Posterior vena cava (tissue), 2 donors: Measurements from ENCODE around the gene TRMT11. TPM values are rescaled to one million over a fixed set of nuclear protein-coding genes. Genes with fewer than 3 reads are reported as not detected.

Experiments
- DNase-seq: peaks from one replicate; pipeline ENCODE4 v3.0.0-alpha.2; 2020; ENCODE audit warnings: low spot score
- intact Hi-C, 2 donors: fragments of 100-400 bp; cut with DNase I; formaldehyde crosslinking; loops; one replicate each; pipeline versions ENCODE4 v1.14.1 to v1.14.2; 2022 to 2023
- total RNA-seq, 2 donors: library from RNA; stranded (reverse); fragmentation: NEBNext Ultra II Directional; extraction: Animal tissue kit (Norgen Biotek cat#: 25700); gene quantifications; one replicate each; pipeline ENCODE4 v1.2.1, GENCODE V29; 2021
- donor health status: DM: yes; HTN: yes; CAD: no.
- donor health status: DM: yes; HTN: yes; CAD: no.

Gene TRMT11
- total RNA-seq, 2 donors from 2014 or later, result 19.8 to 22.4 TPM

DNA sequence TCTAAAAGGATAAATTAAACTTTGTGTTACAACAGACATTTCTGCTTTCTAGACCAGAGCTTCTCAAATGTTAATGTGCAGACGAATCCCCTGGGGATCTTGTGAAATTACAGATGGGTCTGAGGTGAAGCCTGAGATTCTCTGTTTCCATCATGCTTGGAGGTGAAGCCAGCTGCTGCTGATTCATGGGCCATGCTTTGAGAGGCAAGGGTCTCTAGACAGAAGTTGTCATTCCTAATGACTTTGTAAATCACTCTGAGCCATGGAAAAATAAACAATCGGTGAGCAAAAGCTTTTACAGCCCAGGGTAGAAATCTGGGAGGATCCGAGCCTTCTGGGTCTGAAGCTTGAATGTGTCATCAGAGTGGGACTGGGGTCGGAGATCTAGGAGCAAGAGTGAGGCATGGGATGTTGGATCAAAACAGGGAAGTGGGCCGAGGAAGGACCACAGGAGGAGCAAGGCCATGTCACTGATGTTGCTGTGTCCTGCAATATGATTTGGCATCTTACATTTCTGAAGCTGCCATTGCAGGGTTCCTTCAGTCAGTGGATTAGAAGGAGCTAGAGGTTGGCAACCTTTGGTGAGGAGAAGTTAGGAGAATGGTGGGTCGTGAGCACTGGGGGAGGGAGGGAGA, 77.3 kb downstream of the TRMT11 start:
- intact Hi-C loops, result loop anchor here in 1 of 2 donors (10.0 kb wide), 1 partner anchor 51 kb away; no protein-coding TSS in a partner anchor
- DNase-seq, result no peak

DNA sequence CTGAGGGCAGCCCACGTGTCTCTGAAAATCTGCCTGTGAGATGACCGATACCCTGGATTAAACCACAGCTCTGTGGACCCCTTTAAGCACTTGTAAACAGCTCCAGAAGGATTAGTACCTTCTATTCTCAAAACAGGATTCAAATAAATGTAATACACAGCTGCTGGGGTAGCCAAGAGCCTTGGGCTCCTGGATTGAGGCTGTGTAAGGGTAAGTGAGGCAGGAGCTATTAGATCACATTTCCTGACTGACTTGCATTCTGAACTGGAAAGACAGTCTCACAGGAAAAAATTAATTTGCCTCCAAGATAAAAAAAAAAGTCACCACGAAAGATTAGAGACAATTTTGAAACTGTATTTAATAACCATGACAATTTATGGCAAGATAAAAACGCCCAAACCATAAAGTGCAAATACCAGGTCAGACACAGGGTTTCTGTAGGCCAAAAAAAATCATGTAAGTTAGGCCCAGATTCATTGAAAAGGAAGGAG, 78.0 kb downstream of the TRMT11 start:
- DNase-seq, result no peak
- intact Hi-C loops, result loop anchor here in 1 of 2 donors (10.0 kb wide), 1 partner anchor 50 kb away; no protein-coding TSS in a partner anchor

DNA sequence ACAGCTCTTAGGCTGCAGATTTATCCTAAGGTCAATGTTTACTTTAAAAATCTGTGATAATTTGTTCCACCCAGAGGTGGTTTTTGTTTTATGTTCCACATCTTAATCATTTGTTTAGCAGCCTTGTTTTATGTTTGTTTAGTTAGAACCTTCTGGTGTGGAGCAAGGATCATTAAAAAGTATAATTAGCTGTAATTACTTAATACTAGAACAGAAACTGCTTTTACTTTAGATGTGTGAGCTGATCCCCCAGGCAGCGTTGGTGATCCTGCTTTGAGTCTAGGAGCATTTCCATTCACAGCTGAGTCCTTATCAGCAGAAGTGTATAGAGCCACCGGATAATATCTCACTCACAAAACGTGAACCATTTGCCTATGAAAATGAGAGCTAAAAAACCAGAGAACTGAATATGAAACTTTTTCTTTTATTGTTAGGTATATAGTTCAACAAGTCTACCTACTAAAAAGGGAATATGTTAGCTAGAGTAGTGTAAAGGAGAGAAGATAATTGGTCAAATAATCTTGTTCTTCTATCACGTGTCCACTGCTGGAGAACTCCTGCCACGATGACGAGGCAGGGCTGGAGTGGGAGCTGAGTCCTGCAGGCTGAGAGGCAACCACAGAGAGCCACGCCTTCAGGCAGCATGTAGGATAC, 78.5 kb downstream of the TRMT11 start:
- DNase-seq, result no peak
- intact Hi-C loops, result loop anchor here in 1 of 2 donors (10.0 kb wide), 1 partner anchor 50 kb away; no protein-coding TSS in a partner anchor

DNA sequence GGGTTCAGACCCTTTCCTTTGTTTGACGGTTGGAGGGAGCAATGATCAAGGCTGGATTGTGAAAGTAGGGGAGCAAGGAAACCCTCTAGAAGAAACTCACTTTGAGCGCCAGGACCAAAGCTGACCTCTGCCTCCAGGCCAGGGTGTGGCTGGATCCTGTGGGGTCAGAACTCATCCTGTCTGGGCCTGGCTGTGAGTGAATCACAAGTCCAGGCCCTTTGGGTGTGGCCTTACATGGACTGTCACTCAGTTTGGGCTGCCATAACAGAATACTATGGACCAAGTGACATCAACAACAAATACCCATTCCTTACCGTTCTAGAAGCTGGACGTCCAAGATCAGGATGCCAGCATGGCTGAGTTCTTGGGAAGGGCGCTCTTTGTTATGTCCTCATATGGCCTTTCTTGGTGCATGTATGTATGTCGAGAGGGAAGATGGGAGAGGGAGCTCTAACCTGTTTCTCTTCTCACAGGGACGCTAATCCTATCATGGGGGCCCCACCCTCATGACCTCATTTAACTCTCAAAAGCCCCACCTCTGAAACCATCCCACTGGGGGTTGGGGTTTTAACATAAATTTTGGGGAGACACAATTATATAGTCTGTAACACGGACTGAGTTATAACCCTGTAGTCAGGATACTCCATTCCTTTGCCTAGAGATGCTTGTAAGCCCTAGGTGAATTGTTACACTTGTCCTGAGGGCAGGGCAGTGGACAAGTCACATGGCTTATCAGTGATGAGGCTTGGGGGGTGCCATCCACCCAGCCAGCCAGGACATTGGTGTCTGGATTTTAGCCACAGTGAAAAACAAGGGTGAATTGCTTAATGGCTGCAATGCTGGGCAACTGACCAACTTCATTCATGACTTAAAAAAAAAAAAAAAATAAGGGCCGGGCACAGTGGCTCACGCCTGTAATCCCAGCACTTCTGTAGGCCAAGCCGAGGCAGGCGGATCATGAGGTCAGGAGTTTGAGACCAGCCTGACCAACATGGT, 80.0 kb downstream of the TRMT11 start:
- no peak for DNase-seq
- intact Hi-C loops, result loop anchor here in 1 of 2 donors (10.0 kb wide), 1 partner anchor 48 kb away; no protein-coding TSS in a partner anchor

DNA sequence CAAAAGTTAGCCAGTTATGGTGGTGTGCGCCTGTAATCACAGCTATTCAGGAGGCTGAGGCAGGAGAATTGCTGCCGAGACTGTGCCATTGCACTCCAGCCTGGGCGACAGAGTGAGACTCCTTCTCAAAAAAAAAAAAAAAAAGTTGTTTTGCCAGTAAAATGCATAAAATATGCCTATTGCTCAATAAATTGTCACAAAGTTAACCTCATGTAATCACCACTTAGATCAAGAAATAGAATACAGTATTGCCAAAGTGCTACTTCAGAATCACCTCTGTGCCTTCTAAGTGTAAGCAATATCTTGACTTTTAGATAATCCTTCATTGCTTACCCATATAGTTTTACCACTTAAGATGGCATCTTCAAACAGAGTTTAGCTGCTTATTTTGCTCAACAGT, 80.7 kb downstream of the TRMT11 start:
- intact Hi-C loops, result loop anchor here in 1 of 2 donors (10.0 kb wide), 1 partner anchor 48 kb away; no protein-coding TSS in a partner anchor
- DNase-seq, result no peak

DNA sequence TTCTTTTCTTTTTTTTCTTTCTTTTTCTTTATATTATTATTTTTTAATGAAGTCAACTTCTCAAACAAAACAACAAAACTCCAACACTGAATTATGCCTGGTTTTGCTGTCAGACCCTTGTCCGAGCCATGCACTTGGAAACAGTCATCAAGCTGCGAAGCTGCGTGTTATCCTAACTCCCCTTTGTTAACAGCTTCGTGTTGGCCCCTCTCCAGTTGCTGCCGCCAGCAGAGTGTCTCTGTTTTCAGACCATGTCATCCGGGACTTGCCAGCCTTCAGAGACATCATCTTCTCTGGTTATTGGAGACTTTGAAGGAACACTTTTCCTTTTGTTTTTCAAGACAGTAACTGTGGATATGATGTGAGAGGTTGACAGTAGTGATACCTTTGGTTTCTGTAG, 83.1 kb downstream of the TRMT11 start:
- no peak for DNase-seq
- intact Hi-C loops, result loop anchor here in 1 of 2 donors (10.0 kb wide), 1 partner anchor 45 kb away; no protein-coding TSS in a partner anchor

DNA sequence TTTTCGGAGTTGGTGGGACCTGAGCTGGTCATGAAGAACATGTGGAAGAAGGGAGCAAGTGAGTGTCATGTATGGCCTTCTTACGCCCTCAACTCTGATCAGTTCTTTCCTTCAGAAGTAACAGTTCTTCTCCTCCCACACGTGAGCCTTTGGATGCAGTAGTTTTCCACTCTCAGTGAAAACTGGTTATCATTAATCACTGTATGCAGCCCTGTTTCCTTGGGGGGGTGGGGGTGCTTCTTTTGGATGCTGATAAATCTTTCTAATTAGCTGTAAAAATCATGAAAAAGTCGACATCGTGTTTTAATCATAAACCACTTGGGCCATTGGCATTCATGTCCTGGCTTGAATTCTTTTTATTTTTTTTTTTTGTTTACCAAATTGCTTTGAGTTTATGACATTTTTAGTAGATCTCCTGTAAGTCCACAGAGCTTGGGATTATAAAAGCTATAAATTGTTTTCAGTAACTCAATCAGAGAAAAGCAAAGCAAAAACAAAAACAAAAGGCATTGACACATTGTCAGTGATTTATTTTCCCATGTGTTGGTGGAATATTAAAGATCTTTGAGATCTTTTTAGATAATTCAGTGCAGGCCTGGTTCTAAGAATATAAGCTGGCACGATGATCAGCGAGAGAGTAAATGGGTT, 84.8 kb downstream of the TRMT11 start:
- intact Hi-C loops, result no loop called here

DNA sequence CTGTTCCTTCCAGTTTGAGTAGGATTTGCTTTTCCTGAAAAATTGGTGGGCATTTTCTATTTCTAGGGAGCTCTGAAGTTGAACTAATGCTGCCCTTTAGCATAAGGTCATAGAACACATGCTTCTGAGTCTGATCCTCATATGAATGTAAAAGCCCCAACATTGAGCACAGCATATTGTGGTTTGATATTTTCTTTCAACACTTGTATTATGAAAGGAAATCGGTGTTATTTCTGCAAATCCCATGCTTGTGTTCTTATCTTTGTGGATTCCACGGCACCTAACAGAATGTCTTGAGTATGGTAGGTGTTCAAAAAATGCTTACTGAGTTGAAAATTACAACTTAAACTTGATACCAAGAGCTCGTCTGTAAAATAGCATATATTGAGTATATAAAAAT, 85.8 kb downstream of the TRMT11 start:
- intact Hi-C loops, result no loop called here
- DNase-seq, result no peak

More for the DNA sequence above, 84.8 kb downstream of the TRMT11 start:
- DNase-seq, result no peak

DNA sequence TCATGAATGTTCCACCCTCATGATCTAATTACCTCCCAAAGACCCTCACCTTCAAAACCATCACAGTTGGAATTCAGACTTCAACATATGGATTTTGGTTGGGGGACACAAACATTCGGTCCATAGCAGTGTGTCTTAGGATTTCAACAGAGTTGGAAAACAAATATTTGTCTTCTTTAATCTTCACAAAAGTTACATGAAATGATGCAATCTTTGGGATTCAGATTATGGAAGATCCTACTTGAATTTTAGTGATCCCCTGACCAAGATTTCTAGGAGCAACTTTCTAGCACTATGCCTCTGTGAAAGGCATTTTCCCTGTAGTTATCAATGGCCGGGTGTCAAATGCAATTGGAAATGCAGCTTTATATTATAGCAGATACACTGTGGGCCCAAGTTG, 86.5 kb downstream of the TRMT11 start:
- intact Hi-C loops, result no loop called here
- DNase-seq, result no peak

DNA sequence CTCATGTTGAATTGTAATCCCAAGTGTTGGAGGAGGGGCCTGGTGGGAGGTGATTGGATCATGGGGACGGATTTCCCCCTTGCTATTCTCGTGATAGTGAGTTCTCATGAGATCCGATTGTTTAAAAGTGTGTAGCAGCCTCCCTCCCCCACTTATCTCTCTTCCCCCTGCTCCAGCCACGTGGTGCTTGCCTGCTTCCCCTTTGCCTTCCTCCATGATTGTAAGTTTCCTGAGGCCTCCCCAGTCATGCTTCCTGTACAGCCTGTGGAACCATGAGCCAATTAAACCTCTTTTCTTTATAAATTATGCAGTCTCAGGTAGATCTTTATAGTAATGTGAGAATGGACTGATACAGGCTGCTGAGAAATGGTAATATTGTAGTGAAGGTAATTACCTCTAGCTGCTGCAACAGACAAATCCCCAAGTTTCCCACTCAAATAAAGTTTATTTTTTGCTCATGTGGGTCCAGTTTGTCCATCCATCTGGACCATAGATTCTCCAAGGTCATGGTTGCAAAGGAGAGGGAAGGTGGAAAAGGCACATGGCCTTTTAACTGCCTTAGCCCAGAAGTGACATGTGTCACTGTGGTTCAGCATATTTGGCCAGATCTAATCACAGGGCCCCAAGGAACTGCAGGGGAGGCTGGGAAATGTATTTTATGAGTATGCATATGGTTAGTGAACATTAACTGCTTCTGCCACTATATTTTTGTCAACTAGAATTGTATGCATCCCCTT, 89.2 kb downstream of the TRMT11 start:
- intact Hi-C loops, result no loop called here
- DNase-seq, result no peak

DNA sequence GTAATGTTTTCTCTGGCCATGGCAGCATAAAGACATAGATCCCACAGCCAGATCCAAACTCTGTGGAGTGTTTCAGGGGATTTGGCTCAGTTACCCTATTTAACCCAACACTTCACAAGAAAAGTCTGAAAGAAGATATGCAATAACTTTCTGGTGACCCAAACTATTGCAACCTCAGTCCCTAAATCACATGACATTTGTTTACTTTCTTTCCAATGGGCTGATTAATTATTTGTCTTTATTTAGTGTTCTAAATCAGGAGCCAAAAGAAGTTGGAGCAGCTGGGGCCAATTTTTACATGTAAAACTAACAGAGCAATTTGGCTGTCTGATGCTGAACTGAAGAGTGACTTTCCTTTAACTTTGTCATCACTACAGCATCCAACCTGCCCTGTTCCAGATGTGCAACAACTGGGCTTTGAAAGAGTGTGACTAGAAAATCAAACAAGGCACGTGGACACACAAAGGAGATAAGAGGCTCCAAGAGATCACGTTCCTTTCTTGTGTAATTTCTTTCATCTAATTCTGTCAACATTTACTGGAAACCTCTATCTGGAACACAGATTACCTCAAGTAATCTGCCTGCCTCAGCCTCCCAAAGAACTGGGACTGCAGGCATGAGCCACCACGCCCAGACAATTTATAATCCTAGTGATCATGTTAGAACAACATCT, 90.8 kb downstream of the TRMT11 start:
- no peak for DNase-seq
- intact Hi-C loops, result no loop called here

DNA sequence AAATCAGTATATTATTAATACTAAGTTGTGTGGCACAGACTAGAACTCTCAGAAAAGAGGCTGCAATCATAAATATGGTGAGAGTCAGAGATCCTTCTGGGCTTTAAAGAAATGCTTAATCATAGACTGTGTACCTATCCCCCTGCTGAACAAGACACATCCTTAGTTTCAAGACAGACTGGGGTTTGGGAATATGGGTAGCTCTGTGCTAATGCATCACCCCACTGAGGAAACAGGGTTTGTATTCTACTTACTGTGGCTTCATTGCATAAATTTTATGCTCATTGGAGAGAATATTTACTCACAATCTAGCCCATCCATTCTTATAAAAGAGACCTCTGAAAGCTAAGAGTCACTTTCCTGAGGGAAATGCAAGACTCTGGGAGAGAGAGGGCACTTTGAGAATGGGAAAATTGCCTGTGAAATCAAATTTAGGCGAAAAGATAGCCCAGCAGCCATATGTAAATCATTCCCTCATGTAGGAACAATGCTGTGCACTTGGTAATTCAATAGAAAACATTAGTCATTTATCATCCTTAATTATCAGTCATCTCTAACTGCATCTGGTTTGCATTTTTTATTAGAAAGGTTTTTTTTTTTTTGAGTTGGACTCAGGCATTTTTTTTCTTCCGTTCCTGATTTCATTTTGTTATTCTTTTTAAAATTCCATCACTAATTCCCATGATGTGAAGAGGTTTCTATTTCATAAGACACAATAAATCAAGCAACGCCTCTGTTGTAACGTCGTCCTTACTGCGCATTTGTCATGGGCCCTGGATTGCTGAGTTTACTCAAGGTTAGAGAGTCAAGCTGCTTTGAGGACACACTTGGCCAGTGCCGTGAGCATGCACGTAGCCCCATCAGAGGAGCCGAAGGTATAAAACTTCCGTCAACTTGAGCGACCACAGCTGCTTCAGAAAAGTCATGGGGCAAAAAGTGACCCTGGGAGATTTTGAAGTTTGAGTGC, 91.8 kb downstream of the TRMT11 start:
- intact Hi-C loops, result no loop called here
- DNase-seq, result no peak

DNA sequence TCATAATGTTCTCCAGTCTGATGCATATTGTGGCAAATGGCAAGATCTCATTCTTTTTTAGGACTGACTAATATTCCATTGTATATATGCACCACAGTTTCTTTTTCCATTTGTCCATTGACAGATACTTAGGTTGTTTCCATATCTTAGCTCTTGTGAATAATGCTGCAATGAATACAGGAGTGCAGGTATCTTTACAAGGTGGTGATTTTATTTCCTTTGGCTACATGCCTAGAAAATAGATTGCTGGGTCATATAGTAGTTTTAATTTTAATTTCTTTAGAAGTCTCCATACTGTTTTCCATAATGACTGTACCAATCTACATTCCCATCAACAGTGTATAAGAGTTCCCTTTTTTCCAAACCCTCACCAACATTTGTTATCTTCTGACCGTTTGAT, 97.5 kb downstream of the TRMT11 start:
- intact Hi-C loops, result no loop called here
- DNase-seq, result no peak

DNA sequence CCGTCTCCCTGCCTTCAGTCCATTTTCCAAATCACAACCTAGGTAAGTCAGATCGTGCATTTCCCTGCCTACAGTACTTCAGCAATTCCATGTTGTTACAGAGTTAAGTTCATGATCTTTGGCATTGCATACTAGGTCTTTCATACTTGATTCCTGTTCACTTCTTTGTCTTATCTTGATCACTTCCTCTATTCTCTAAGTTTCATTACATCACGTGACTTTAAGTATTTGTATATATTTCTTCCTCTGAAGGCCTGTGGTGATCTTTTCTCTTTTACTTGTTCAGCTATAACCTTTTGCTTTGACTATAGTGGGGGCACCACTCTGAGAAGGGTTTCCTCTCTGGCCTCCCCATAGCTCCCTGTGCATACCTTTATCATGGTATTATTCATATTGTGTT, 100.2 kb downstream of the TRMT11 start:
- intact Hi-C loops, result no loop called here
- DNase-seq, result no peak
